Lower leg skin (tissue), 4 donors: ENCODE data around the gene TMEM238. TPM values are rescaled to one million over a fixed set of nuclear protein-coding genes. Genes with fewer than 3 reads are reported as not detected.

ENCODE experiments used
- DNase-seq, 2 donors: peaks; one replicate each; pipeline ENCODE4 v3.0.0-alpha.2; 2019; ENCODE audit warnings: low spot score in 2 of 2
- H3K4me3 ChIP-seq: fragments of 200-600 bp; sonication (generic); 2 replicates; pipeline ENCODE4 v1.5.1; 2017; ENCODE audit warnings: mild to moderate bottlenecking, low read depth; ENCODE audit not compliant: poor library complexity, severe bottlenecking
- CTCF ChIP-seq, 3 donors: fragments of 450-650 bp; IDR thresholded peaks; one replicate each; pipeline ENCODE4 v1.5.1; 2016; ENCODE audit warnings: antibody characterized with exemption in 3 of 3, mild to moderate bottlenecking in 3 of 3, moderate library complexity in 2 of 3
- POLR2A ChIP-seq, 2 donors: fragments of 450-650 bp; IDR thresholded peaks; one replicate each; pipeline ENCODE4 v1.6.1; 2016 to 2017; ENCODE audit warnings: antibody characterized with exemption in 2 of 2, mild to moderate bottlenecking in 1 of 2, moderate library complexity in 1 of 2
- WGBS, 2 donors: methylation state at CpG; one replicate each; pipeline ENCODE4 v1.1.5; 2018; 5-methylcytosine and 5-hydroxymethylcytosine counted together
- intact Hi-C: fragments of 100-400 bp; cut with DNase I; formaldehyde crosslinking; loops from one replicate; pipeline ENCODE4 v1.15.0; 2023; ENCODE audit warnings: low total_unique reads
- total RNA-seq, 4 donors: library from RNA; depleted of rRNA; stranded (reverse); fragments of >200 nt; gene quantifications; one replicate each; pipeline ENCODE4 v1.1.0, GENCODE V29; 2016

The TMEM238 gene
- total RNA-seq, 4 donors from 2014 or later, result 32.2 to 61.6 (median 47.5) TPM

- no peak for DNase-seq
- H3K4me3 ChIP-seq, result no peak overlapping the region
- TF ChIP-seq POLR2A (IDR thresholded peaks at IDR 0.05) (no peak), CTCF (IDR thresholded peaks at IDR 0.05) (no peak)
- intact Hi-C loops, result no loop called here
- 49 to 87% methylated on average over 6 of the region's 6 CpGs for WGBS, 2 donors
Measured at GRCh38 chr19:55352040-55352439, 32.1 kb downstream of the TMEM238 start.

GRCh38 chr19:55350620-55351315 is 33.3 kb downstream of the TMEM238 start:
- intact Hi-C loops, result no loop called here
- TF ChIP-seq POLR2A (IDR thresholded peaks at IDR 0.05), result no peak
- H3K4me3 ChIP-seq, result no peak overlapping the region
- 67 to 71% methylated on average over 11 of the region's 11 CpGs for WGBS, 2 donors
- DNase-seq, result no peak

GRCh38 chr19:55348317-55349034 is 35.6 kb downstream of the TMEM238 start:
- no peak overlapping the region for H3K4me3 ChIP-seq
- no peak for TF ChIP-seq POLR2A (IDR thresholded peaks at IDR 0.05)
- TF ChIP-seq CTCF (IDR thresholded peaks at IDR 0.05), result no peak
- no peak for DNase-seq
- WGBS, 2 donors, result 77 to 78% methylated on average over 22 of the region's 22 CpGs
- intact Hi-C loops, result no loop called here

GRCh38 chr19:55347442-55348009 is 36.6 kb downstream of the TMEM238 start:
- TF ChIP-seq CTCF (IDR thresholded peaks at IDR 0.05), result no peak
- TF ChIP-seq POLR2A (IDR thresholded peaks at IDR 0.05), result no peak
- WGBS, 2 donors, result 87 to 89% methylated on average over 4 to 10 of the region's 10 CpGs
- H3K4me3 ChIP-seq, result no peak overlapping the region
- intact Hi-C loops, result no loop called here
- DNase-seq, result no peak

- intact Hi-C loops, result no loop called here
- 75 to 85% methylated on average over 37 to 39 of the region's 41 CpGs for WGBS, 2 donors
- no peak overlapping the region for H3K4me3 ChIP-seq
- TF ChIP-seq CTCF (IDR thresholded peaks at IDR 0.05), result no peak
- TF ChIP-seq POLR2A (IDR thresholded peaks at IDR 0.05), result no peak
- DNase-seq, result no peak
Measured at GRCh38 chr19:55346725-55347441, 37.2 kb downstream of the TMEM238 start.
